Adipocyte (in vitro differentiated cells): ENCODE measurements around the gene TMEM87A.
"Not testable (repeated sequence)": the region's sequence is repeated elsewhere in the genome, so short reads cannot be mapped to it uniquely, and the experiment has no call there.

Experiments used
- DNase-seq: peaks from one replicate; pipeline ENCODE4 v3.0.0-alpha.2; 2015; ENCODE audit warnings: low read depth
- H3K27me3 ChIP-seq: replicated peaks from 2 replicates; pipeline ENCODE4 v1.7.0; 2013; ENCODE audit warnings: mild to moderate bottlenecking, low read length, moderate library complexity; ENCODE audit not compliant: control insufficient read depth, insufficient read depth
- H3K36me3 ChIP-seq: 2 replicates; pipeline ENCODE4 v1.7.0; 2013; ENCODE audit warnings: low read length, mild to moderate bottlenecking, moderate library complexity; ENCODE audit not compliant: control insufficient read depth, insufficient read depth, severe bottlenecking
- H3K4me1 ChIP-seq: 2 replicates; pipeline ENCODE4 v1.7.0; 2013; ENCODE audit warnings: mild to moderate bottlenecking, low read length, moderate library complexity; ENCODE audit not compliant: control insufficient read depth, insufficient read depth
- H3K4me3 ChIP-seq: 2 replicates; pipeline ENCODE4 v1.7.0; 2013; ENCODE audit warnings: mild to moderate bottlenecking, low read length, moderate library complexity
- H3K9ac ChIP-seq: 2 replicates; pipeline ENCODE4 v1.7.0; 2013; ENCODE audit warnings: mild to moderate bottlenecking, low read length, moderate library complexity
- H3K9me3 ChIP-seq: 2 replicates; pipeline ENCODE4 v1.7.0; 2013; ENCODE audit warnings: mild to moderate bottlenecking, low read length, moderate library complexity; ENCODE audit not compliant: control insufficient read depth

TMEM87A gene

DNA sequence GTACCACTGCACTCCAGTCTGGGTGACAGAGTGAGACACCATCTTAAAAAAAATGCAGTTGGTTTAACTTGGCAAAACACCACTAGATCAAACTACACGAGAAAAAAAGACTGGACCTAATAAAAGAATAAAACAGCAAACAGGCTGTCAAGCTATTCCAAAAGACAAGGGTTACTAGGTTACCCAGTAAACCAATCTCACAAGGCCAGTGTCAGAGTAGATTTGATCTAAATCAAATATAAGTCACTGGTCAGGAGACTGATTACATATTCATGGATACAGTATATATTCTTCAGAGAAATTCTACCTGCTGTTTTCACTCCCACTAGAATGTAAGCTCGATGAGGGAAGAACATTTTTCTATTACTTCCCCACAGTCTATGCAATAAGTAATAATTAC, 2.7 kb downstream of the TMEM87A start:
- peak overlapping the region; percentile 99 for H3K4me3 ChIP-seq
- peak overlapping the region; percentile 99 for H3K9ac ChIP-seq
- no peaks in the 10 kb centered on the region for H3K27me3 ChIP-seq
- DNase-seq = no peak
- no peaks in the 10 kb centered on the region for H3K9me3 ChIP-seq
- H3K4me1 ChIP-seq = peaks cover 44% of the 10 kb centered on the region
- peaks cover 25% of the 10 kb centered on the region for H3K36me3 ChIP-seq

DNA sequence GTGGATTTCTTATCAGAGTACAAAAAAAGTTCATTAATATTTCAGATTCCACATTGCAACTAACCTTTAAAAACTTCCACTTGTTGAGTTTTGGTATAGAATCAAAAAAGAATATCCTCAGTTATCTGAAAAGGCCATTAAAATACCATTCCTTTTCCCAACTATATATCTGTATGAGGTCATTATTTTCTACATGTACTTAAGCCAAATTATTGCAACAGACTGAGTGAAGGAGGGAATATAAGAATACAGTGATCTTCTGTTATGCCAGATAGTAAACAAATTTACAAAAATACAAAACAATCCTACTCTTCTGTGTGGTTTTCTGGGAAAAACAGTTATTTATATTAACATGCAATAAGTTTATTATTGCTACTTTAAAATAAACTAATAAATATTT, 5.9 kb downstream of the TMEM87A start:
- Histone ChIP-seq H3K4me3 (no peak overlapping the region), H3K36me3 (peaks cover 56% of the 10 kb centered on the region), H3K27me3 (no peaks in the 10 kb centered on the region), H3K9me3 (no peaks in the 10 kb centered on the region), H3K9ac (no peak overlapping the region), H3K4me1 (peaks cover 25% of the 10 kb centered on the region)
- peak; percentile 48 for DNase-seq

DNA sequence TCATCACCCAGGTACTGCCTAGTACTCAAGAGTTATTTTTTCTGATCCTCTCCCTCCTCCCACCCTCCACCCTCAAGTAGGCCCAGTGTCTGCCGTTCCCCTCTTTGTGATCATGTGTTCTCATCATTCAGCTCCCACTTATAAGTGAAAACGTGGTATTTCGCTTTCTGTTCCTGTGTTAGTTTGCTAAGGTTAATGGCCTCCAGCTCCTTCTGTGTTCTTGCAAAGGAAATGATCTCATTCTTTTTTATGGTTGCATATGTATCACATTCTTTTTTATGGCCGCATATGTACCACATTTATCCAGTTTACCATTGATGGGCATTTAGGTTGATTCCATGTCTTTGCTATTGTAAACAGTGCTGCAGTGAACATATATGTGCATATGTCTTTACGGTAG, 8.4 kb downstream of the TMEM87A start:
- Histone ChIP-seq H3K4me3 (no peak overlapping the region), H3K9ac (no peak overlapping the region), H3K27me3 (no peaks in the 10 kb centered on the region), H3K4me1 (peaks cover 4% of the 10 kb centered on the region), H3K36me3 (peaks cover 81% of the 10 kb centered on the region), H3K9me3 (no peaks in the 10 kb centered on the region)
- DNase-seq = no peak

DNA sequence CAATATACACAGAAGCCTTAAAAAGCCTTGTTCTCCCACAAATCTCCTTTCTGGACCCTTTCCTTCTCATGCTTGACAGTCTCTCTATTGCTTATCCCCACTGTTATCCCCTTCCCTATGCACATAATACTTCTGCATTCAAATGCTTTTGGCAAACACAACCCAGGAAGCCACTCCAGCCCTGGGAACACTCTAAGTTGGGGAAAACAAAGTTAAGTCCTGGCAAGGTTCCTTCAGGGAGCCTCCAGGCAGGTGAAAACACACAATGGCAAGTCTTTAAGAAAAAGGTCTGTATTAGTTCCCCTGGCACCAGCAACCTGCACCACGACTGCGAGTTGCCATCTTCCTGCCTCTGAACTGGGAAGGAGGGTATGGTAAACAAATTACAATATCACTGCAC, 19.9 kb downstream of the TMEM87A start:
- Histone ChIP-seq H3K9ac (no peak overlapping the region), H3K9me3 (no peaks in the 10 kb centered on the region), H3K4me3 (no peak overlapping the region), H3K4me1 (no peaks in the 10 kb centered on the region), H3K36me3 (peaks cover 65% of the 10 kb centered on the region), H3K27me3 (no peaks in the 10 kb centered on the region)
- no peak for DNase-seq

DNA sequence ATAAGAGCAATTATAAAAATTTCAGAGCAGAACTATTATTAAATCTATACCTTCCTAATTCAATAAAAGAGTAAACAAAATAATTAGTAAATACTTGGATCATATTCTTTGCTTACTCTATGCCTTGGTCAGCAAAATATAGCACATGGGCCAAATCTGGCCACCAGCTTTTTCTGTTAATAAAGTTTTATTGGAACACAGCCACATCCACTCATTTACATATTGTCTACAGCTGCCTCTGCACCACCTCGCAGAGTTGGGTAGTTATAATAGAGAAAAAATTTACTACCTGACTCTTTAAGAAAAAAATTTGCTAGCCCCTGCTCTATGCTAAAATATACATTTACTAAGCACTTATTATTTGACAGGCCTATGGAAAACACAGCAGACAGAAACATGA, 32.4 kb downstream of the TMEM87A start:
- peaks cover 66% of the 10 kb centered on the region for H3K36me3 ChIP-seq
- no peak overlapping the region for H3K9ac ChIP-seq
- no peak for DNase-seq
- no peaks in the 10 kb centered on the region for H3K4me1 ChIP-seq
- H3K9me3 ChIP-seq = no peaks in the 10 kb centered on the region
- no peaks in the 10 kb centered on the region for H3K27me3 ChIP-seq
- no peak overlapping the region for H3K4me3 ChIP-seq

DNA sequence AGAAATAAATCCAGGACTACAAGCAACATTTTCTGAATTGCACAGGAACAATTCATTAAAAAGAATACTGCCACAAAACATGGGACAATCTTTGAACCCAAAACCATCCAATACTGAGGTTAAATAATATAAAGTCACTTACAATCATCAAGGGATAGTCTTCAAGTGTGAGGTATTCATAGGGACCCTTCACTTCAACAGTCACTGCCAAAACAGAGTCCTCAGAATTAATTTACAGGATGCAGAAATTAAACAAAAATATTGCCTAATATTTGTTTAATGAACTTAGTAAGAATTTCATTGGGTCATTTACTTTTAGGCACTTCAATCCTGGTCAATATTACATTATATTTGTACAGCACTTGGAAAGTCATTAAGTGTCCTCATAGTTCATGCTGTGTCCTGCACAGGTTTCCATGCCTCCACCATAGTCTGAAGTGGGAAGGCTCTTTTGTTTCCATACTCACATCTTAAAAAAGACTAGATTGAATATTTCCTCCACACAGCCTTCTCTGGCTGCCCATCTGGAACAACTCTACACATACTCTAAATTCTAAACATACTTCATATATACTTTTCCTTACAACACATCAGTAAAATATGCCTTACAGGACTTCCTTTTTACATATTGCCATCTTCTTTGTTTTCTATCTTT, 33.6 kb downstream of the TMEM87A start:
- no peak overlapping the region for H3K9ac ChIP-seq
- H3K27me3 ChIP-seq = no peaks in the 10 kb centered on the region
- no peak overlapping the region for H3K4me3 ChIP-seq
- no peaks in the 10 kb centered on the region for H3K9me3 ChIP-seq
- H3K36me3 ChIP-seq = peaks cover 77% of the 10 kb centered on the region
- H3K4me1 ChIP-seq = no peaks in the 10 kb centered on the region
- peak; percentile 50 for DNase-seq

DNA sequence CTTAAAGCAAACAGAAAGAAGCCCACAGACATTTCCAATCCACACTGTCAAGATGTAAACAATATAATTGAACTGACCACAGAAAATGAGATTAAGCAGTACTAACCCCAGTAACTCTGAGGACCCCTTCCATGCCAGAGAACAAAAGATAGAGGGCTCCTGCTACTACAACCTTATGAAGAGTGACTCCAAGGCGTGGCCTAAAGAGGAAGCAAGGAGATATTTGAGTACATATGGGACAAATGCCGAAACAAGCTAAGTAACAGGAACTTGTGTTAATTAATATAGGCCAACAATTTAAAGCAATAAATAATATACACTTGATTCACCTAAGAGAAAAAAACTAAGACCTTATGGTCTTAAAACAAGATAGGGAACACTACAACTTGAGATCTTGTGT, 40.1 kb downstream of the TMEM87A start:
- H3K27me3 ChIP-seq = no peaks in the 10 kb centered on the region
- H3K9ac ChIP-seq = no peak overlapping the region
- no peak for DNase-seq
- peaks cover 2% of the 10 kb centered on the region for H3K4me1 ChIP-seq
- H3K9me3 ChIP-seq = no peaks in the 10 kb centered on the region
- H3K36me3 ChIP-seq = peaks cover 95% of the 10 kb centered on the region
- H3K4me3 ChIP-seq = no peak overlapping the region

DNA sequence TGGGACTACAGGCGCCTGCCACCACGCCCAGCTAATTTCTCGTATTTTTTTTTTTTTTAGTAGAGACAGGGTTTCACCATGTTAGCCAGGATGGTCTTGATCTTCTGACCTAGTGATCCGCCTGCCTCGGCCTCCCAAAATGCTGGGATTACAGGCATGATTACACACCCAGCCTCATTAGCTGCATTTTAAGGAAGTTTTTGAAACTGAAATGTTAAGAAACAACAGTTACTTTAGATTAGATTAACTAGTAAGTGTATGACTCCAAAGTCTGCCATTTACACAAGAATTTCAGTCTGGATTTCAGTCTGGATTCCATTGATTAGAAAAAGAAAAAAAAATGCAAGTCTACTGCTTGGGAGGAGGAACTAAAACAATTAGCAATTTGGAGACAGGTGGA, 40.6 kb downstream of the TMEM87A start:
- Histone ChIP-seq H3K27me3 (no peaks in the 10 kb centered on the region), H3K36me3 (peaks cover 95% of the 10 kb centered on the region)
- no peak for DNase-seq

DNA sequence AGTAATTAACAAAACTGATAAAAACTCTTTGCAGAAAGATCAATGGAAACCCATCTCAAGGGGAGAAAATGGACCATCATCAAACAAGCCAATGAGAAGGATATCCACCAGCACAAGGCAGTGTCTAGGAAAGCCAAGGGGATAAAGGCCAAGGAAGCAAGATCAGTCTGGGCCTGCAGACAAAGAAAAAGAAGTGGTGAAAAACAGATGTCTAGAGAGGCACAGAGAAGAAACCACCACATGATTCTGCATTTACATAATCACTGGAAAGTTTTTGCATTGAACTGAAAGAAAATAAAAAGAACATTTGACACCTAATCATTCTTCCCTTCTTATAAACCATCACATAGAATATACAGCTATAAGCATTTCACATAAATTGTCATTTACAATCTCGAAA, 42.1 kb downstream of the TMEM87A start:
- Histone ChIP-seq H3K27me3 (no peaks in the 10 kb centered on the region), H3K4me3 (no peak overlapping the region), H3K9me3 (no peaks in the 10 kb centered on the region), H3K36me3 (peaks cover 95% of the 10 kb centered on the region), H3K9ac (no peak overlapping the region), H3K4me1 (peaks cover 2% of the 10 kb centered on the region)
- DNase-seq = no peak

More for the DNA sequence above, 40.6 kb downstream of the TMEM87A start:
- H3K4me1 ChIP-seq = peaks cover 2% of the 10 kb centered on the region
- no peaks in the 10 kb centered on the region for H3K9me3 ChIP-seq
- H3K9ac ChIP-seq = no peak overlapping the region
- H3K4me3 ChIP-seq = no peak overlapping the region

DNA sequence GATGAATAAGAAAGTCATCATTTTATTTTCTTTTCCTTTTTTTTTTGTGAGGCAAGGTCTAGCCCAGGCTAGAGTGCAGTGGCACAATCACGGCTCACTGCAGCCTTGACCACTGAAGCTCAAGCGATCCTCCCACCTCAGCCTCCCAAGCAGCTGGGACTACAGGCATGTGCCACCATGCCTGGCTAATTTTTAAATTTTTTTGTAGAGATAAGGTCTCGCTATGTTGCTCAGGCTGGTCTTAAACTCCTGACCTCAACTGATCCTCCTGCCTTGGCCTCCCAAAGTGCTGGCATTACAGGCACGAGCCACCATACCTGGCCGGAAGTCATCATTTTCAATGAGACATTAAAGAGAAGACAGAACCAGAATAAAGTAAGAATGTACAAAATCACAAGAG, 44.3 kb downstream of the TMEM87A start:
- not testable (repeated sequence) for H3K9ac ChIP-seq, H3K4me1 ChIP-seq, H3K9me3 ChIP-seq, H3K27me3 ChIP-seq, H3K4me3 ChIP-seq, DNase-seq
- H3K36me3 ChIP-seq = peaks cover 95% of the 10 kb centered on the region

DNA sequence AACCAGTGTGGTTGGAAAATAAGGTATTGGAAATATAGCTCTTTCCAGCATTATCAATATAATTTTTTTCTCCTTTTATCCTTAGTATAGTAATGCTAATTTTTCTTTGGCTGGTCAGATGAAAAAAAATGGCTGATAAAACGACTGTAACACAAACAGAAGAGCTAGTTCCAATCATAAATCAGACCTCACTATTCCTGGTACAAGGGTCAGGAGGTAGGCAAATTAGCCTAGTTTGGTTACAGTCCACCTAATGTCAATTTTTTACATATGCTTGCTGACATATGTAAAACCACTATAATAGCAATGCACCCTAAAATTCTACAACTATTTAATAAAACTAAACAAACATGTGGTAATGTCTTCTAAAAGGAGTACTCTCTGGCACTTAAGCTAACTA, 45.2 kb downstream of the TMEM87A start:
- Histone ChIP-seq H3K9ac (no peak overlapping the region), H3K9me3 (no peaks in the 10 kb centered on the region), H3K27me3 (no peaks in the 10 kb centered on the region), H3K4me3 (no peak overlapping the region), H3K4me1 (peaks cover under 1% of the 10 kb centered on the region), H3K36me3 (peaks cover 96% of the 10 kb centered on the region)
- no peak for DNase-seq

DNA sequence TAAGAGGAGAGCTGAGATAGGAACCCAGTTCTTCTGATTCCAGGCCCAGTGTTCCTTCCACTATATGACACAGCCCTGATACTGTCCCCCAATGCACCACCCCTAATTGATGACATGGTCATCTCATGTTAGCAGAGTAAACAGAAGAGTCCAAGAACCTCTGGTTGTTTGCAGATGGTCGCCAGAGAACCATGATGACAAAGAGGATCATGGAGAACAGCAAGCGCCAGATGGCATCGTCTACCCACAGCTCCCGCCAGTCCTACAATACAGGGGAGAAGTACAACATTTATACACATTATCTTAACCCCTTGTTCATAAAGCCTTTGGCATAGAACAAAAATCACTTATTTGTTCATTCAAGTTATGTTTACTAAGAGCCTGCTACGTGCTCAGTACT, 46.6 kb downstream of the TMEM87A start:
- H3K4me3 ChIP-seq = no peak overlapping the region
- no peak for DNase-seq
- H3K9ac ChIP-seq = no peak overlapping the region
- no peaks in the 10 kb centered on the region for H3K9me3 ChIP-seq
- no peaks in the 10 kb centered on the region for H3K27me3 ChIP-seq
- H3K36me3 ChIP-seq = peaks cover 95% of the 10 kb centered on the region
- no peaks in the 10 kb centered on the region for H3K4me1 ChIP-seq
